Esophagus muscularis mucosa (tissue), 4 donors: ENCODE results near the gene NEUROD4.

Source experiments
- CTCF ChIP-seq, 3 experiments: fragments of 200-600 bp in 2 of 3; fragments of 450-650 bp in 1 of 3; sonication (generic) in 2 of 3; IDR thresholded peaks; one replicate each; pipeline ENCODE4 v1.5.1; 2017 to 2019; ENCODE audit warnings: antibody characterized with exemption in 3 of 3, mild to moderate bottlenecking in 2 of 3, moderate library complexity in 1 of 3
- EP300 ChIP-seq: sonication (generic); formaldehyde crosslinking; IDR thresholded peaks from one replicate; pipeline ENCODE4 v1.6.1; 2017; ENCODE audit warnings: antibody characterized with exemption
- POLR2A ChIP-seq: fragments of 450-650 bp; IDR thresholded peaks from one replicate; pipeline ENCODE4 v1.6.1; 2017; ENCODE audit warnings: antibody characterized with exemption, moderate library complexity, mild to moderate bottlenecking, low read depth
- POLR2AphosphoS5 ChIP-seq, 2 donors: sonication (generic); formaldehyde crosslinking; IDR thresholded peaks; one replicate each; pipeline ENCODE4 v1.6.1; 2017; ENCODE audit warnings: antibody characterized with exemption in 2 of 2

- TF ChIP-seq POLR2AphosphoS5 (IDR thresholded peaks at IDR 0.05) (no peak), CTCF (IDR thresholded peaks at IDR 0.05) (no peak), POLR2A (no peak), EP300 (no peak)
Observed at GRCh38 chr12:54974279-54974678, 45.5 kb upstream of the NEUROD4 start.
